GM18870 (cell line): Measurements from ENCODE around the gene SMIM41.

Experiments
- ATAC-seq: cut with Tn5 transposase; IDR thresholded peaks from one replicate; pipeline ENCODE4 v1.9.1; 2021; ENCODE audit warnings: moderate library complexity; ENCODE audit not compliant: unreplicated experiment

The SMIM41 gene

DNA sequence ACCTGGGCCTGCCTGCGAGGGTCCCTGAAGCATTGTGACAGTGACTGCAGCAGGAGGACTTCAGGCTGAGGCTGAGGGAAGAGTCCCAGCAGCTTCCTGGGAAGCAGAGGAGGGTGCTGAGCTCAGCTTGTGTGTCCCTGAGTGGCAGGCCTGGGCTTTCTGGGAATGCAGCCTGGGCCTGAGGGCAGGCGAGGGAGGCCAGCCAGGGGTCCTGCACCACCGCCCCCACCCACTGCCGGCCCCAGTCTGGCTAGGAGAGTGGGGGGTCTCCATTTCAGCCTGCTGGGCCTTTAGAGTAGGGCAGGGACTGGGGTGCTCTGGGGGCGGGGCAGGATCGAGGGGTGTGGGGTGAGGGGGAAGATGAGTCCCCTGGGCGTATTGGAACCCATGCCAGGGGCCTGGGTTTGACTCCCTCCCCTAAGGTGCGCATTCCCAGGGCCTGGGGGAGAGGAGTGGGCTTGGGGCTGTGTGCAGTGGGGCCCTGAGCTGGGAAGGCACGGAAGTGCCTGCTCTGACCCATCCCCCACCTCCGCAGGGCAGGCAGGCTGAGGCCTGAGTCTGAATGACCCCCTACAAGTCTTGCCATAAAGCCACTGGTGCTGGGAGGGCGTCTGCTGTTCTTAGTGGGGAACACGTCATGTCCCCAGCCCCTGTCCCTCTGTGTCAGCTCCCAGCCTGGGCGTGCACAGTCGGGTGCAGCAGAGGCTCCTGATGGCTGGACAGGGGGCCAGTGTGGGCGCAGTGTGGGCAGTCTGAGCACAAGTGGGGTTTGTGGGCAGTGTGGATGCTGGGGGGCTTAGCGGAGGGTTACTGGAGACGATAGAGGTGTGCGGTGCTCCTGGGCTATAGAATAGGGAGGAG, 66.0 kb downstream of the SMIM41 start:
- ATAC-seq = no peak

DNA sequence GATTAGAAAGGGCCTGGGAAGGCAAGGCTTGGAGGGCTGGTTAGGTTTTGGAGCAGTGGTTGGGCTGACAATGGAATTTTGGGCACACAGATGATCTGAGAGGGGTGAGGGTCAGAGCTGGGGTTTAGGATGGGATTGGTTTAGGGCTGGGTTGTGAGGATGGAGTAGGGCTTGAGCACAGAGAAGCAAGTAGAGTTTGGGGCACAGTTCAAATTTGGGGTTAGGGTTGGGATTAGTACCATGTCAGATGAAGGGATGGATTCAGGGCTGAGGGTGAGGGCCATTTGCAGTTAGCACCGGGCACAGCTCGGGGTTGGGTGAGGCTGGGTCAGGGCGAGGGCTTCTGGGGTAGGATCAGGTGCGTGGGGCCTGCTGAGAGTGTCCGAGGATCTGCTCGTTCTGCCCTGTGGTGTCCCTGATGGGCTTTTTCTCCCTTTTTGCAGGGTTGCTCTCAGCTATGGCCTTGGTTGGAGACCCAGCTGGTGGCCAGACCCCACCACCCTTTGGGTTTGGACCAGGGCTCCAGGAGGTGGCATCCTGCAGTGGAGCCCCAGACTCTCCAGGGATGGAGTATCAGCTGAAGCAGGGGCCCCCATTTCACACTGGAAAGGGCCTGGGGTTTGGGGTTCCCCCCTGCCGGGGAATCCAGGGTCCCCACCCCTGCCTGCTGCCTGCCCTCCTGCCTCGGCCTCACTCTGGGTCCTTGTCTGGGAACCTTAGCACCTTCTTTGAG, 66.8 kb downstream of the SMIM41 start:
- ATAC-seq = no peak

GRCh38 chr12:52146822-52147366, 67.4 kb downstream of the SMIM41 start:
- ATAC-seq = no peak

DNA sequence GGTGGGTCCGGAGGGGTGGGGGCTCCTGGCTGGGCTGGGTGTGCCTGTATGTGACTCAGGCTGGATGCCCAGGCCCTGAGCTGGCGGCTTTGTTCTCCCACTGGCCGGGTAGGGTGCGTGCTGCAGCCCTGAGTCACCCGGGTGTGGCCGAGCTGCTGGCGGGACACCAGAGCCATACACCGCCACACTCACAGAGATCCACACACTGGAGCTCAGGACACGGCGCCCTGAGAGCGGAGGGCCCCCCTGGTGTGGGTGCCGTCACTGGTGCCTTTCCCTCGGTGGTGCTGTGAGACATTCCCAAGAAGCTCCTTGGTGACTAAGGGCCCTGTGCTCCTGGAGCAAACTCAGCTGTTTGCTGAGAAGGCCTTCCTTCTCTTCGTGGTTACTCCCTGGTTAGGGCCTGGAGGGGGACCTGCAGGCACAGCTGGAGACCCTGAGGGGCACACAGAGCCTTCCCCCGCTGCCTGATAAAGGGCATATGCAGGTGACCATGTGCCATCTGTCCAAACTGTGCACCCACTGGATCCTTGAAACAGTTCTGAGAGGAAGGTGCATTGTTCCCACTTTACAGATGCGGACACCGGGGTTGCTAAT, 68.0 kb downstream of the SMIM41 start:
- no peak for ATAC-seq

GRCh38 chr12:52147964-52148463, 68.5 kb downstream of the SMIM41 start:
- ATAC-seq = no peak

DNA sequence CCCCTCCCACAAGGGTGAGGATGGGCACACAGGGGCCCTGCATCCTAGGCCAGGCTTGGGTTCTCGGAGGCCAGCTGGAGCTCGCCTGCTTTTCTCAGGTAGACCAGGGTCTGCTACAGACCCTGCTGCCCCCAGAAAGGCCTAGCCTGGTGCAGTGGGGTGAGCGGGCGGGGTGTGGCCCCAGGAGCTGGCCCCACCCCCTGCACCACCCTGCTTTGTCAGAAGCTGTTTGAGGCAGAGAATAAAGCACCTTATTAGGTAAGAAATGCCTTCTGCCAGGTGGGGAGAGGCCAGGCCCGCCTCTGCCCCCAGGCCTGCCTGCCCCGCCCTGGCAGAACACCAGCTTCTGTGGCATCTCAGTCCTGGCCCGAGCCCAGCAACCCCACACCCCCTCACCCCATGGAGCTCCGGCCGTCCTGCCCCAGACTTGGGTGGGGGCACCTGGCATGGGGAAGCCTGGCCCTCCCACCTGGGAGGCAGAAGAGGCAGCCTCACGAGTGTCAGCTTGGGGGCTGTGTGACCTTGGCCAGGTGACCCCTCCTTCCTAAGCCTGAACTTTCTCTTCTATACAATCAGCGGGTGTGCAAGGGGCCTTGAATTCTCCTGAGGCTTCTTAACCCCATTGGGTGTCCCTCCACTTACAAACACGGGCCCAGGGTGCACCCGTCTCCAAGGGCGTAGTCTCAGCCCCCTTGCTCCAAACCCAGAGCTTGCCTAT, 69.1 kb downstream of the SMIM41 start:
- no peak for ATAC-seq

DNA sequence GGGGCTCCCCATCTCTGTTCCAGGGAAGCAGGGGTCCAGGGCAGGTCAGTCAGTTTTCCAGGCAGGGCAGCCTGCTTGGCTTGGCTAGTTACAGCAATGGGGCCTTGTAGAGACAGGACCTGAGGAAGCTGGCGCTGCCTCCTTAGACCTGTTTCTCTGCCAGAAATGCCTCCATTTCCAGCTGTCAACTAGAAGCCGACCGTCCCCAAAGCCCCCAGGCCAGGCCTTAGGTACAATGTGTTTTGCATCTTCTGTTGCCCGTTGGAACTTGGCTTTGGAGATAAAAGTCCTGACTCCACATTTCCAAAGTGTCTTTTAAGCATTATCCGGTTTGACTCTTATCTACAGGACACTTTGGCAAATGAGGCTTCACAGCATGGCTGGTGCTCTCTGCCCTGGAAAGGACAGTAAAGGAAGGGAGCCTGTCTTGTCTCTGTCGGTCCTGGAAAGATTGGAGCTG, 69.7 kb downstream of the SMIM41 start:
- ATAC-seq = no peak

GRCh38 chr12:52149651-52150241, 70.2 kb downstream of the SMIM41 start:
- no peak for ATAC-seq

- ATAC-seq = no peak
These were observed 71.8 kb downstream of the SMIM41 start for GRCh38 chr12:52151153-52151836.

- ATAC-seq = no peak
These were observed 72.6 kb downstream of the SMIM41 start for GRCh38 chr12:52151837-52152783.

GRCh38 chr12:52152905-52153317, 73.4 kb downstream of the SMIM41 start:
- no peak for ATAC-seq

GRCh38 chr12:52155048-52155868, 75.8 kb downstream of the SMIM41 start:
- no peak for ATAC-seq

GRCh38 chr12:52156311-52156710, 76.8 kb downstream of the SMIM41 start:
- no peak for ATAC-seq

DNA sequence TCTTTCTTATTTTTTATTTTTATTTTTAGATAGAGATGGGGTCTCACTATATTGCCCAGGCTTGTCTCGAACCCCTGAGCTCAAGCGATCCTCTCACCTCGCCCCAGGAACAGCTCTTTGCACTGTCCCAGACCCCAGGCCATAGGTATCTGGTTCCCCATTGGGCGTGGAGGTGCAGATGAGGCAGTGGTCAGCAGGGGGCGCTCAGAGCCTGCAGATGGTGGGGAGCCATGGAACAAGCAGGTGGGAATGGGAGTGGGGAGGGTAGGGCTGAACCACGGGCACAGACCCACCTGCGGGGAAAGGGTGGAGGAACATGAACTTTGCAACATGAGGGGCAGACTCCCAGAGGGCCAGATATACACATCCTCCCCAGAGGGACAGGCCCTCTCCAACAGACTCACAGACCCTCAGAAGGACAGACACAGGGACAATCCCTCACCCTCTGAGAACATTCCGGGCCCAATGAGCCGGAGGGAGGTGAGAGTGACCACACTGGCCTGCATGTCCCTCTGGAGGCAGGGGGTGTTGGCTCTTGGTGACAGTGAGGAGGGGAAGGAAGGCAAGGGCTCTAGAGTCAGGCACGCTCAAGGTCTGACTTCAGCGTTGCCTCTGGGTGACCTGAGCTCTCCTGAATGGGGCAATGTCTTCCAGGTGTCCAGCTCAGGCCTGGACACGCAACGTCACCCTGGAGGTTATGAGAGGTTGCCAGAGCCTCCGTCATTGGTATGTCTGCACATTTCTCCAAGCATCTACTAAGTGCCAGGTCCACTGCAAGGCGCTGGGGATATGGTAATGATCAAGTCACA, 77.5 kb downstream of the SMIM41 start:
- no peak for ATAC-seq

GRCh38 chr12:52157566-52158150, 78.2 kb downstream of the SMIM41 start:
- no peak for ATAC-seq
